HG03378 (cell line): ENCODE results near the gene MYO1D.

Experiments
- ATAC-seq: cut with Tn5 transposase; IDR thresholded peaks from one replicate; pipeline ENCODE4 v1.9.1; 2021; ENCODE audit warnings: mild to moderate bottlenecking, moderate library complexity; ENCODE audit not compliant: unreplicated experiment

MYO1D gene

GRCh38 chr17:32444301-32445073, 432.4 kb downstream of the MYO1D start, which contains the start of gene PSMD11:
Gene PSMD11 (plus strand): TSS chr17:32444510. CDS start chr17:32444524, 14 bp downstream.
- ATAC-seq = peak; percentile 75

GRCh38 chr17:32443827-32444300, 433.1 kb downstream of the MYO1D start:
- no peak for ATAC-seq
